Measurements from ENCODE around the gene CD8B. TPM values are rescaled to one million over a fixed set of nuclear protein-coding genes. Genes with fewer than 3 reads are reported as not detected.

The CD8B gene
- total RNA-seq, 1 experiment from 2014 or later, result not detected

- H3K27ac ChIP-seq (ENCODE audit: low read depth, low read length, poor library complexity, severe bottlenecking), result no peak overlapping the region
- CTCF ChIA-PET, result no interaction called here
- peaks cover 12% of the 10 kb centered on the region for H3K4me1 ChIP-seq (ENCODE audit: insufficient read depth, low read length, poor library complexity, severe bottlenecking)
- DNase-seq (ENCODE audit: low spot score), result no peak
- POLR2A ChIA-PET (ENCODE audit: low non-redundant PET), result no interaction called here
- intact Hi-C loops (cut with micrococcal nuclease; ENCODE audit: unreplicated experiment), result no loop called here
- H3K27me3 ChIP-seq (replicated peaks; ENCODE audit: insufficient read depth, low read depth, low read length, poor library complexity), result peaks cover 40% of the 10 kb centered on the region
- H3K36me3 ChIP-seq (ENCODE audit: insufficient read depth, low read length, poor library complexity, severe bottlenecking), result no peaks in the 10 kb centered on the region
- H3K4me3 ChIP-seq (ENCODE audit: low read depth, low read length, poor library complexity, severe bottlenecking), result no peak overlapping the region
- H3K9me3 ChIP-seq (ENCODE audit: low read depth, low read length, poor library complexity, severe bottlenecking), result no peaks in the 10 kb centered on the region
- BruUV-seq (replicated peaks), result no TSS peak
- TF ChIP-seq, protein P1, sequence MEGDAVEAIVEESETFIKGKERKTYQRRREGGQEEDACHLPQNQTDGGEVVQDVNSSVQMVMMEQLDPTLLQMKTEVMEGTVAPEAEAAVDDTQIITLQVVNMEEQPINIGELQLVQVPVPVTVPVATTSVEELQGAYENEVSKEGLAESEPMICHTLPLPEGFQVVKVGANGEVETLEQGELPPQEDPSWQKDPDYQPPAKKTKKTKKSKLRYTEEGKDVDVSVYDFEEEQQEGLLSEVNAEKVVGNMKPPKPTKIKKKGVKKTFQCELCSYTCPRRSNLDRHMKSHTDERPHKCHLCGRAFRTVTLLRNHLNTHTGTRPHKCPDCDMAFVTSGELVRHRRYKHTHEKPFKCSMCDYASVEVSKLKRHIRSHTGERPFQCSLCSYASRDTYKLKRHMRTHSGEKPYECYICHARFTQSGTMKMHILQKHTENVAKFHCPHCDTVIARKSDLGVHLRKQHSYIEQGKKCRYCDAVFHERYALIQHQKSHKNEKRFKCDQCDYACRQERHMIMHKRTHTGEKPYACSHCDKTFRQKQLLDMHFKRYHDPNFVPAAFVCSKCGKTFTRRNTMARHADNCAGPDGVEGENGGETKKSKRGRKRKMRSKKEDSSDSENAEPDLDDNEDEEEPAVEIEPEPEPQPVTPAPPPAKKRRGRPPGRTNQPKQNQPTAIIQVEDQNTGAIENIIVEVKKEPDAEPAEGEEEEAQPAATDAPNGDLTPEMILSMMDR (conservative IDR thresholded peaks at IDR 0.05; ENCODE audit: low read depth, low read length), result no peak
- TF ChIP-seq EZH2 (IDR thresholded peaks at IDR 0.05; ENCODE audit: borderline replicate concordance, low read depth, low read length, poor library complexity, severe bottlenecking), result no peak
Measured at GRCh38 chr2:86786001-86786536, 75.6 kb downstream of the CD8B start.

- H3K9me3 ChIP-seq (ENCODE audit: low read depth, low read length, poor library complexity, severe bottlenecking), result no peaks in the 10 kb centered on the region
- POLR2A ChIA-PET (ENCODE audit: low non-redundant PET), result no interaction called here
- intact Hi-C loops (cut with micrococcal nuclease; ENCODE audit: unreplicated experiment), result no loop called here
- no peaks in the 10 kb centered on the region for H3K36me3 ChIP-seq (ENCODE audit: insufficient read depth, low read length, poor library complexity, severe bottlenecking)
- CTCF ChIA-PET, result no interaction called here
- H3K27me3 ChIP-seq (replicated peaks; ENCODE audit: insufficient read depth, low read depth, low read length, poor library complexity), result peaks cover 34% of the 10 kb centered on the region
- TF ChIP-seq EZH2 (IDR thresholded peaks at IDR 0.05; ENCODE audit: borderline replicate concordance, low read depth, low read length, poor library complexity, severe bottlenecking), result no peak
- TF ChIP-seq, protein P1 (conservative IDR thresholded peaks at IDR 0.05; ENCODE audit: low read depth, low read length), result no peak
- DNase-seq (ENCODE audit: low spot score), result no peak
- H3K4me3 ChIP-seq (ENCODE audit: low read depth, low read length, poor library complexity, severe bottlenecking), result no peak overlapping the region
- peaks cover 12% of the 10 kb centered on the region for H3K4me1 ChIP-seq (ENCODE audit: insufficient read depth, low read length, poor library complexity, severe bottlenecking)
- no peak overlapping the region for H3K27ac ChIP-seq (ENCODE audit: low read depth, low read length, poor library complexity, severe bottlenecking)
- BruUV-seq (replicated peaks), result no TSS peak
Measured at GRCh38 chr2:86785456-86785855, 76.2 kb downstream of the CD8B start.

DNA sequence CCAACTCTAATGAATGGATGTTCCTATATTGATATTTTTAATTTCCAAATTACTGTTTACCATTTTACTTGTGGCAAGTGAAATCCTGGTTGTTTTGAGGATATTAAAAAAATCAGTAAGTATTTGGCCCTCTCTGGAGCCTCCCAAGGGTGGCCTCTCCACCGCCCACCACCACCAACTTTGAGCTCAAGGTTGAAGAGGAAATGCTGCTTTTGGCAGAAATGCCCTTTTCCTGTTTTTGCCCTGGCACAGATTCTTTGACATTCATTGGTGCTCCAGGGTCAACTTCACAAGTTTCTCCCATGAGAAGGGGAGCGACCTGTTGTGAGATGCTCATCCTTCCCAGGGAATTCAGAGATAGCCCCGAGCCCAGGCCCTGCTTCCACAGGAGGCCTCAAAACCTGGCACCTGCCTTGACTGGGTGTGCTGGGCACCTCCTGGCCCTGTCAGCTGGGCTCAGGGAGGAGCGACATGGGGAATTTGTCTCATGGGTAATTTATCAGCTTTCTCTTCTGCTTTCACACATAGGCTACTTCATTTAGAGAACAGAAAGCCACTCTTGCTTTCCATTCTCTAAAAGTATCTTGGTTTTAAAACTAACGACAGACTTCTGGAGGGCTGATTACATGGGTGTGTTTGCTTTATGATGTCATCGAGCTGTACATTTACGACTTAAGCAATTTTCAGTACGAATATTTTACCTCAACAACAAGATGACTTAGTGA, 77.9 kb downstream of the CD8B start:
- POLR2A ChIA-PET (ENCODE audit: low non-redundant PET), result no interaction called here
- intact Hi-C loops (cut with micrococcal nuclease; ENCODE audit: unreplicated experiment), result no loop called here
- CTCF ChIA-PET, result no interaction called here
- Histone ChIP-seq H3K9me3 (ENCODE audit: low read depth, low read length, poor library complexity, severe bottlenecking) (no peaks in the 10 kb centered on the region), H3K27ac (ENCODE audit: low read depth, low read length, poor library complexity, severe bottlenecking) (no peak overlapping the region), H3K4me3 (ENCODE audit: low read depth, low read length, poor library complexity, severe bottlenecking) (no peak overlapping the region), H3K27me3 (replicated peaks; ENCODE audit: insufficient read depth, low read depth, low read length, poor library complexity) (peaks cover 18% of the 10 kb centered on the region), H3K4me1 (ENCODE audit: insufficient read depth, low read length, poor library complexity, severe bottlenecking) (peaks cover under 1% of the 10 kb centered on the region), H3K36me3 (ENCODE audit: insufficient read depth, low read length, poor library complexity, severe bottlenecking) (no peaks in the 10 kb centered on the region)
- no peak for TF ChIP-seq EZH2 (IDR thresholded peaks at IDR 0.05; ENCODE audit: borderline replicate concordance, low read depth, low read length, poor library complexity, severe bottlenecking)
- TF ChIP-seq, protein P1 (conservative IDR thresholded peaks at IDR 0.05; ENCODE audit: low read depth, low read length), result no peak
- DNase-seq (ENCODE audit: low spot score), result no peak
- no TSS peak for BruUV-seq (replicated peaks)
